Erythroblast (primary cell): Measurements from ENCODE around the gene PTPRN2.

Experiments used
- GATA1 ChIP-seq: IDR thresholded peaks from 2 replicates; pipeline ENCODE4 v1.6.1; 2011; ENCODE audit warnings: low read depth, mild to moderate bottlenecking, control low read depth, low read length, moderate library complexity
- POLR2A ChIP-seq: IDR thresholded peaks from 2 replicates; pipeline ENCODE4 v1.6.1; 2011; ENCODE audit warnings: mild to moderate bottlenecking, low read length

- TF ChIP-seq POLR2A = no peak
- TF ChIP-seq GATA1 = no peak
These were observed 960.6 kb downstream of the PTPRN2 start for GRCh38 chr7:157627033-157627432.
